GM12801 (cell line): ENCODE results near the gene ABHD12.

Experiments
- TF ChIP-seq, protein P1 (sequence below): IDR thresholded peaks from one replicate; pipeline ENCODE4 v1.5.1; 2011; ENCODE audit warnings: control low read depth; ENCODE audit not compliant: insufficient read length; ENCODE audit errors: extremely low read depth

Gene ABHD12

DNA sequence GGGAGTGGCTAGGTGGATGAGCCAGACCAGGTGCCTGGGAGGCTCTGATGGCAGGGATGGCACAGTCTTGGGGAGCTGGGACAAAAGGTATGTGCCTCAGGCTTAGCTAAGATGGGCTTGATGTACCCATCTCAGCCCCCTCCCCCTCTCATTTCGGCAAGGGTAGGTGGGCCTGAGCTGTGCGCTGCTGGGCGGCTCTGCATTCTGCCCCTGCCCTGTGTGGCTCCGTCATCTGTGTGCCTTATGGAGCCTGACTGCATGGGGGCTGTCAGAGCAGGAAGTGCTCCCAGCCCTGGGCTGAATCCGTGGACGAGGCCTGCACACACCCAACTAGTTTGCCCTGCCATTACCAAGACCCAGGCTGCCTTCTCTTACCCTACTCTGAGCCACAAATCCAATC lies 88.0 kb downstream of the ABHD12 start:
- TF ChIP-seq, protein P1, sequence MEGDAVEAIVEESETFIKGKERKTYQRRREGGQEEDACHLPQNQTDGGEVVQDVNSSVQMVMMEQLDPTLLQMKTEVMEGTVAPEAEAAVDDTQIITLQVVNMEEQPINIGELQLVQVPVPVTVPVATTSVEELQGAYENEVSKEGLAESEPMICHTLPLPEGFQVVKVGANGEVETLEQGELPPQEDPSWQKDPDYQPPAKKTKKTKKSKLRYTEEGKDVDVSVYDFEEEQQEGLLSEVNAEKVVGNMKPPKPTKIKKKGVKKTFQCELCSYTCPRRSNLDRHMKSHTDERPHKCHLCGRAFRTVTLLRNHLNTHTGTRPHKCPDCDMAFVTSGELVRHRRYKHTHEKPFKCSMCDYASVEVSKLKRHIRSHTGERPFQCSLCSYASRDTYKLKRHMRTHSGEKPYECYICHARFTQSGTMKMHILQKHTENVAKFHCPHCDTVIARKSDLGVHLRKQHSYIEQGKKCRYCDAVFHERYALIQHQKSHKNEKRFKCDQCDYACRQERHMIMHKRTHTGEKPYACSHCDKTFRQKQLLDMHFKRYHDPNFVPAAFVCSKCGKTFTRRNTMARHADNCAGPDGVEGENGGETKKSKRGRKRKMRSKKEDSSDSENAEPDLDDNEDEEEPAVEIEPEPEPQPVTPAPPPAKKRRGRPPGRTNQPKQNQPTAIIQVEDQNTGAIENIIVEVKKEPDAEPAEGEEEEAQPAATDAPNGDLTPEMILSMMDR = no peak

DNA sequence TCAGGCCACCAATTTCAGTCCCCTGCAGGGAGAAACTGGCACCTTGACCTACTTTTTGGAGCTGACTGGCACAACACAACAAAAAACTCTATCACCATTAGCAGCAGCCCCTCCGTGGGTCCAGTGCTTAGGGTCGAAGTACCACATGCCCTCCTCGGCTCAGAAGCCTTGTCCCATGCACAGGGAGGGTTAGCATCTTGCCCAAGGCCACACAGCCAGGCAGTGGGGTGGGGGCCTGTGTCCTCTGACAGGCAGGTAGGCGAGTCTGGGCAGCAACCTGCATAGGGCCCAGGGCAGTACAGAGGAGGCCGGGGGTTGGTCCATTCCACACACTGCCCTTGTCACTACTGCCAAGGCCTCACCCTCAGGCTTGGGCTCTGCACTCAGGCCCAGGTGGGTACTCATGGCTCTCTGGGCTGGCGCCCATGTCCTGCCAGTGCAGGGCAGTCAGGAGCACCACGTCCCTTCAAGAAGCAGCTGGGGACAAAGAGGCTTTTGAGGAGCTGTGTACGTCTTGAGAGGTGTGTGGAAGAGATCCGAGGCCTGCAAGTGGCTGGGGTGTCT lies 89.2 kb downstream of the ABHD12 start:
- TF ChIP-seq, protein P1 = no peak

DNA sequence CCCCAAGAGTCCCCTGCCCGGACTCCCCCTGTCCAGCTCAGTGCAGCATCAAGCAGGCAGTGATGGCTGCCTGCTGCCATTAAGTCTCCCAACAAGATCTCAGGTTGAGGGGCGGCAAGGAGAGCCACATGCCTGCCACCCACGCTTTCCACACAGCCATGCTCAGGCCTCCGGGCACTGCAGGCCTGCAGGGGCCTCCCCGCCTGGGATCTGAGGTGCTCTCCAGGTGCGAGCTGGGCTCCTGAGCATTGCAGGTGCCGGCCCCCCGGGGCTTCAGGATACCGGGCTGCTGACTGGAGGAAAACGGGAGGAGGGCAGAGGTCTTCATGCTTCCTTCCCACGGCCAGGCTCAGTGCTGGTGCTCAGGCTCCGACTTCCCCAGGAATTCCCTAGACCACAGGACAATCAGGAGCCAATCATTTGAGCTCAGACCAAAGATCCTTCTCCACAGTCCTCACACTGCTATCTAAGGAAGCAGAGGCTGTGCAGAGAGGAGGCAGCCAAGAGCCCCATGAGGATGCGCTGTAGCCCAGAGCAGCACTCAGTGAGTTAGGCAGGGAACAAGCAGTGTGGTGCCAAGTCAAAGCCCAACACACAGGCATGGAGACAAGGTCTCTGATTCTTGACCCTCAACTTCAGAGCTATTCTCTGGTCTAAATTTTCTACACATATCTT lies 90.0 kb downstream of the ABHD12 start:
- TF ChIP-seq, protein P1 = no peak

DNA sequence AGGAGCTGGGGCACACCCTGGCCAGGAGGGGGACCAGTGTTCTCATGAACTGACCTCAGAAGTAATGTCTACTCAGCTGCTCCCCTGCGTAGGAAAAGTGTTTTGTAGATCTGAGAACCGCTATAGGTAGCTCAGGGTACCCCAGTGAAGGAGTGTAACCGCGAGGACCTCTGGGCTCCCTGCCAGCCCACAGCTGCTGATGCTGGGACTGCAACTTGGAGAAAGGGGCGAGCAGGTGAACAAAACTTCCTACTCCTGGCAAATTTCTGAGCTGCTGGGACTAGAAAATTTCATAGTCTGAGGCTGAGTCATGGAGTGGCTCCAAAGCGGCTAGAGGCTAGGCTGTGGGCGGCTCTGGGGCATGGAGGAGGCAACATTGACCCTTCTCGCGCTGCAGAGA lies 90.8 kb downstream of the ABHD12 start:
- TF ChIP-seq, protein P1 = no peak

DNA sequence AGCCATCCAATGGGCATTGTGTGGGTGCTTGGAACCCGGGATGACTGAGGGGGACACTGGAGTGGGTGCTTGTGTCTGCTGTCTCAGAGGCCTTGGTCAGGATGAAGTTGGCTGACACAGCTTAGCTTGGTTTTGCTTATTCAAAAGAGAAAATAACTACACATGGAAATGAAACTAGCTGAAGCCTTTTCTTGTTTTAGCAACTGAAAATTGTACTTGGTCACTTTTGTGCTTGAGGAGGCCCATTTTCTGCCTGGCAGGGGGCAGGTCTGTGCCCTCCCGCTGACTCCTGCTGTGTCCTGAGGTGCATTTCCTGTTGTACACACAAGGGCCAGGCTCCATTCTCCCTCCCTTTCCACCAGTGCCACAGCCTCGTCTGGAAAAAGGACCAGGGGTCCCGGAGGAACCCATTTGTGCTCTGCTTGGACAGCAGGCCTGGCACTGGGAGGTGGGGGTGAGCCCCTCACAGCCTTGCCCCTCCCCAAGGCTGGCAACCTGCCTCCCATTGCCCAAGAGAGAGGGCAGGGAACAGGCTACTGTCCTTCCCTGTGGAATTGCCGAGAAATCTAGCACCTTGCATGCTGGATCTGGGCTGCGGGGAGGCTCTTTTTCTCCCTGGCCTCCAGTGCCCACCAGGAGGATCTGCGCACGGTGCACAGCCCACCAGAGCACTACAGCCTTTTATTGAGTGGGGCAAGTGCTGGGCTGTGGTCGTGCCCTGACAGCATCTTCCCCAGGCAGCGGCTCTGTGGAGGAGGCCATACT lies 93.3 kb downstream of the ABHD12 start:
- TF ChIP-seq, protein P1 = no peak

DNA sequence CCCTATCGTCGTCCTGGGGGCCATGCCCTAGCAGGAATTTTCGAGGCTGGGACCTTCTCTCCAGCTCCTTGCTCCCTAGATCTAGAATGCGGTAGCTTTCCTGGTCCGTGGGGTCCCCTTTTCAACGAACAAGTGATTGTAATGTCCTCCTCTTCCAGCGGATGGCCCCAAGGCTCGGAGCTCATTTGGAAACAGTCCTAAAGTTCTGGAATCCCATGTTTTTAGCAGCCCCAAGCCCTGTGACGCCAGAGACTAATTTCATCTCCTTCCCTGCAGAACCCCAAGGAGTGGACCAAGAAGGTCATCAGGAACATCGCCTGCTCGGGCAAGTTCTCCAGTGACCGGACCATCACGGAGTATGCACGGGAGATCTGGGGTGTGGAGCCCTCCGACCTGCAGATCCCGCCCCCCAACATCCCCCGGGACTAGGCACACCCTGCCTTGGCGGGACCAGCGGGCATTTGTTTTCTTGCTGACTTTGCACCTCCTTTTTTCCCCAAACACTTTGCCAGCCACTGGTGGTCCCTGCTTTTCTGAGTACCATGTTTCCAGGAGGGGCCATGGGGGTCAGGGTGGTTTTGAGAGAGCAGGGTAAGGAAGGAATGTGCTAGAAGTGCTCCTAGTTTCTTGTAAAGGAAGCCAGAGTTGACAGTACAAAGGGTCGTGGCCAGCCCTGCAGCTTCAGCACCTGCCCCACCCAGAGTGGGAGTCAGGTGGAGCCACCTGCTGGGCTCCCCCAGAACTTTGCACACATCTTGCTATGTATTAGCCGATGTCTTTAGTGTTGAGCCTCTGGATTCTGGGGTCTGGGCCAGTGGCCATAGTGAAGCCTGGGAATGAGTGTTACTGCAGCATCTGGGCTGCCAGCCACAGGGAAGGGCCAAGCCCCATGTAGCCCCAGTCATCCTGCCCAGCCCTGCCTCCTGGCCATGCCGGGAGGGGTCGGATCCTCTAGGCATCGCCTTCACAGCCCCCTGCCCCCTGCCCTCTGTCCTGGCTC lies 94.2 kb downstream of the ABHD12 start:
- TF ChIP-seq, protein P1 = no peak
